Measurements from ENCODE around the gene DIS3L2. TPM values are rescaled to one million over a fixed set of nuclear protein-coding genes. Genes with fewer than 3 reads are reported as not detected.

DIS3L2 gene
- total and polyA plus RNA-seq, 2 of the 8 experiments (the other 6 are each of a cell fraction or from before 2014, with no cell fraction given): 11.5 to 21.6 TPM

DNA sequence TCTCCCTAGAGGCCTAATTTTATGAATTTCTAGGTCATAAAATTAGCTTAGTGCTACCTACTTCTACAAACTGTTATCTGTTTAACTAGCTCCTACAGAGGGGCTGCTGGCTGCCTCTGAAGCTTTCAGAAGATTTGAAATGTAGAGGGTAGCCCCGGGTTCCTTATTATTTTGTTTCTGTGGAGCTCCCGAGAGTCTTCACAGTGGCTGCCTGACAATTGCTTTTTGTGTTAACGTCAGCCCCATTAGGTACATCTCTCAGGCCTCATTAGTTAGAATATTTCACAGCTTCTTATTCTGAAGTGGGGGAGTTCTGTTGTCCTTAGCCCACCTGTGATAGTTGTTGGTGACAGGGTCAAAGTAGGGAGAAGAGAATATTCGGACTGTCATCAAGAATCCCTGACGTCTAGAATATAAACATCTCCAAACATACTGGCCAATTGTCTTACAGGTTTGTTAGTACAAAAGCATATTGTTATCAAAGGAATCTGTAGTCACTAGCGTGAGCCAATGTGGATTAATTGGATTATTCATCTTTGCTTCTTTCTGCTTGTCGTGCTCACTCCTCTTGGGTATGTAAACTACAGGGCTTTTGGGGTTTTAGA, 77.5 kb downstream of the DIS3L2 start:
- no peak overlapping the region for H4K5ac ChIP-seq (ENCODE audit: insufficient read length, low read depth, low read length)
- H3K14ac ChIP-seq (ENCODE audit: insufficient read length): no peak overlapping the region
- H4K91ac ChIP-seq (replicated peaks; ENCODE audit: insufficient read length, low read length): no peak overlapping the region
- H3K23me2 ChIP-seq (ENCODE audit: low read depth, low read length): no peaks in the 10 kb centered on the region
- H2BK20ac ChIP-seq (ENCODE audit: low read length): no peak overlapping the region
- H2BK5ac ChIP-seq (ENCODE audit: low read depth, low read length): no peak overlapping the region
- no peak overlapping the region for H3K56ac ChIP-seq (replicated peaks; ENCODE audit: insufficient read length, low read depth, low read length)
- DNase-seq (ENCODE audit: low read depth in 1 of 2, low spot score in 2 of 2) (no peak), FAIRE-seq (no peak)
- H2AK5ac ChIP-seq (ENCODE audit: low read depth, low read length): no peak overlapping the region
- H3K27ac ChIP-seq (ENCODE audit: low read depth, low read length): no peak overlapping the region
- H2BK12ac ChIP-seq (ENCODE audit: low read depth, low read length): no peak overlapping the region
- no peaks in the 10 kb centered on the region for H3K27me3 ChIP-seq (replicated peaks in 1 of 4; ENCODE audit: control insufficient read depth in 3 of 4, extremely low read depth in 1 of 4, insufficient read depth in 3 of 4, low read length in 3 of 4)
- no peaks in the 10 kb centered on the region for H3K79me2 ChIP-seq (ENCODE audit: control insufficient read depth in 1 of 2, insufficient read depth in 2 of 2, low read length in 2 of 2)
- CTCF ChIA-PET (ENCODE audit: partially characterized antibody): interaction anchor here (0.7 to 1.3 kb wide), 5 partner anchors 11 to 111 kb away, joined by 3 to 4 read pairs (median 3); no protein-coding TSS in a partner anchor
- H3K4me1 ChIP-seq (replicated peaks in 1 of 4; ENCODE audit: control insufficient read depth in 3 of 4, insufficient read depth in 4 of 4, low read length in 3 of 4): peaks cover 0 to 4% (median 0%) of the 10 kb centered on the region in 4 experiments; a peak in 2 of 7 replicates
- H3K4ac ChIP-seq (replicated peaks; ENCODE audit: insufficient read length, low read depth, low read length): no peak overlapping the region
- peaks cover 0 to 3% of the 10 kb centered on the region in 2 experiments; a peak in 2 of 4 replicates for H3K9me3 ChIP-seq (ENCODE audit: insufficient read depth in 2 of 2, low read depth in 1 of 2, low read length in 1 of 2)
- H4K20me1 ChIP-seq (replicated peaks in 1 of 2; ENCODE audit: control insufficient read depth in 1 of 2, insufficient read depth in 2 of 2, low read length in 2 of 2): no peaks in the 10 kb centered on the region
- no peak overlapping the region for H4K8ac ChIP-seq (ENCODE audit: extremely low read depth, insufficient read depth, low read length)
- H2BK120ac ChIP-seq (replicated peaks; ENCODE audit: low read depth, low read length): no peak overlapping the region
- H2BK15ac ChIP-seq (ENCODE audit: low read length): no peak overlapping the region
- no peaks in the 10 kb centered on the region for H3K79me1 ChIP-seq (ENCODE audit: low read depth, low read length)
- H3K4me3 ChIP-seq (ENCODE audit: extremely low read depth in 1 of 4, insufficient read depth in 2 of 4, low read depth in 3 of 4, low read length in 4 of 4): no peak overlapping the region
- POLR2A ChIA-PET (ENCODE audit: partially characterized antibody): no interaction called here
- 74% methylated on average over 7 of the region's 7 CpGs; no CpG with 5 or more reads in 1 of the 2 experiments for WGBS, 2 experiments (ENCODE audit: extremely low coverage in 1 of 2, insufficient coverage in 1 of 2, insufficient read length in 1 of 2, insufficient replicate concordance in 2 of 2, low coverage in 1 of 2, low lambda C conversion rate in 2 of 2, missing lambda C conversion rate in 1 of 2)
- no peak overlapping the region for H2AFZ ChIP-seq (ENCODE audit: low read length)
- no peaks in the 10 kb centered on the region for H3K36me3 ChIP-seq (ENCODE audit: control insufficient read depth in 2 of 4, insufficient read depth in 4 of 4, low read length in 3 of 4)
- H3K4me2 ChIP-seq (ENCODE audit: insufficient read depth in 1 of 2, low read depth in 2 of 2, low read length in 2 of 2): peak overlapping the region in 1 of 2 experiments; percentile 18; a peak in 1 of 4 replicates
- no peak overlapping the region for H3K9ac ChIP-seq (replicated peaks in 1 of 4; ENCODE audit: extremely low read depth in 1 of 4, low read depth in 3 of 4, low read length in 3 of 4)
- no peak overlapping the region for H3K18ac ChIP-seq (ENCODE audit: extremely low read depth, low read length)
- TF ChIP-seq EP300 (IDR thresholded peaks at IDR 0.05; ENCODE audit: borderline replicate concordance in 1 of 2, low read depth in 2 of 2, low read length in 2 of 2): no peak
- TF ChIP-seq BACH1 (IDR thresholded peaks at IDR 0.05; ENCODE audit: low read length): no peak
- TF ChIP-seq SUZ12 (IDR thresholded peaks at IDR 0.05; ENCODE audit: low read length): no peak
- TF ChIP-seq POU5F1 (IDR thresholded peaks at IDR 0.05; ENCODE audit: low read depth, low read length): no peak
- no peak for TF ChIP-seq RAD21 (IDR thresholded peaks at IDR 0.05 in 1 of 2, conservative IDR thresholded peaks at IDR 0.05 in 1 of 2; ENCODE audit: low read depth in 2 of 2, low read length in 2 of 2)
- no peak overlapping the region for H3K23ac ChIP-seq (ENCODE audit: insufficient read length)

Measured in H1 (cell line).